CD4-positive, alpha-beta T cell treated with Interleukin-15 for 1 hour (primary cell): ENCODE measurements around the gene LMTK3.
A peak's percentile ranks its signal among the peaks of the same experiment; 100 is the strongest.

ENCODE experiments used
- DNase-seq: peaks from one replicate; pipeline ENCODE4 v3.0.0-alpha.2; 2020

LMTK3 gene

GRCh38 chr19:48511800-48512503, at the start of gene LMTK3:
Gene LMTK3, minus strand, starts transcription at chr19:48511835. Its CDS starts 259 bp downstream, at chr19:48511576.
- DNase-seq, result peak; percentile 92

- no peak for DNase-seq
Observed at GRCh38 chr19:48561412-48561811, 49.8 kb upstream of the LMTK3 start.

GRCh38 chr19:48560095-48560530, 48.5 kb upstream of the LMTK3 start:
- DNase-seq, result no peak

- DNase-seq, result no peak
Observed at GRCh38 chr19:48558018-48558684, 46.5 kb upstream of the LMTK3 start.

- no peak for DNase-seq
Observed at GRCh38 chr19:48556825-48557224, 45.2 kb upstream of the LMTK3 start.

GRCh38 chr19:48556163-48556562, 44.5 kb upstream of the LMTK3 start:
- no peak for DNase-seq

- DNase-seq, result no peak
Observed at GRCh38 chr19:48554385-48555091, 42.9 kb upstream of the LMTK3 start.

GRCh38 chr19:48553676-48554384, 42.2 kb upstream of the LMTK3 start:
- DNase-seq, result no peak

- DNase-seq, result no peak
Observed at GRCh38 chr19:48552406-48553322, 41.0 kb upstream of the LMTK3 start.

GRCh38 chr19:48551437-48552302, 40.0 kb upstream of the LMTK3 start, which contains the start of gene SULT2B1:
Gene SULT2B1, plus strand, starts transcription at chr19:48552172. Its CDS starts 81 bp downstream, at chr19:48552253.
- no peak for DNase-seq

- no peak for DNase-seq
Observed at GRCh38 chr19:48549380-48549779, 37.7 kb upstream of the LMTK3 start.

- no peak for DNase-seq
Observed at GRCh38 chr19:48548253-48548911, 36.7 kb upstream of the LMTK3 start.

GRCh38 chr19:48547722-48548121, 36.1 kb upstream of the LMTK3 start:
- no peak for DNase-seq

- no peak for DNase-seq
Observed at GRCh38 chr19:48544856-48545750, 33.5 kb upstream of the LMTK3 start.

GRCh38 chr19:48543121-48543710, 31.6 kb upstream of the LMTK3 start:
- DNase-seq, result no peak

GRCh38 chr19:48541813-48542212, 30.2 kb upstream of the LMTK3 start:
- no peak for DNase-seq

- no peak for DNase-seq
Observed at GRCh38 chr19:48540110-48540509, 28.5 kb upstream of the LMTK3 start.

- DNase-seq, result no peak
Observed at GRCh38 chr19:48539503-48540096, 28.0 kb upstream of the LMTK3 start.
